Parathyroid adenoma (tissue), 2 donors: ENCODE data around the gene ABHD17A.

Experiments
- H2AFZ ChIP-seq: fragments of 300-600 bp; sonication (generic); one replicate; pipeline ENCODE4 v1.7.0; 2017; ENCODE audit warnings: antibody characterized with exemption, mild to moderate bottlenecking
- H3K27ac ChIP-seq: fragments of 300-600 bp; sonication (generic); one replicate; pipeline ENCODE4 v1.7.0; 2017
- H3K27me3 ChIP-seq: fragments of 300-600 bp; sonication (generic); one replicate; pipeline ENCODE4 v1.7.0; 2017; ENCODE audit warnings: low read length; ENCODE audit not compliant: control insufficient read depth, insufficient read depth
- H3K36me3 ChIP-seq: fragments of 300-600 bp; sonication (generic); one replicate; pipeline ENCODE4 v1.7.0; 2017; ENCODE audit warnings: low read length; ENCODE audit not compliant: control insufficient read depth, insufficient read depth
- H3K4me1 ChIP-seq: fragments of 300-600 bp; sonication (generic); one replicate; pipeline ENCODE4 v1.7.0; 2017; ENCODE audit warnings: control low read depth
- H3K4me2 ChIP-seq: fragments of 300-600 bp; sonication (generic); one replicate; pipeline ENCODE4 v1.7.0; 2017; ENCODE audit warnings: low read length
- H3K4me3 ChIP-seq: fragments of 300-600 bp; sonication (generic); one replicate; pipeline ENCODE4 v1.7.0; 2017; ENCODE audit warnings: low read depth, low read length
- H3K79me2 ChIP-seq: fragments of 300-600 bp; sonication (generic); one replicate; pipeline ENCODE4 v1.7.0; 2017; ENCODE audit warnings: control low read depth
- H3K9ac ChIP-seq: fragments of 300-600 bp; sonication (generic); one replicate; pipeline ENCODE4 v1.7.0; 2017; ENCODE audit warnings: mild to moderate bottlenecking
- H3K9me3 ChIP-seq: fragments of 300-600 bp; sonication (generic); one replicate; pipeline ENCODE4 v1.7.0; 2017; ENCODE audit warnings: low read length; ENCODE audit not compliant: control insufficient read depth
- CTCF ChIP-seq: fragments of 300-600 bp; sonication (generic); IDR thresholded peaks from one replicate; pipeline ENCODE4 v1.7.0; 2017; ENCODE audit warnings: antibody characterized with exemption, mild to moderate bottlenecking
- donor health status: primary hyperparathyroidism.

ABHD17A gene

GRCh38 chr19:1912760-1913505, 27.6 kb upstream of the ABHD17A start:
- Histone ChIP-seq H3K4me2 (no peak overlapping the region), H3K4me1 (peaks cover 4% of the 10 kb centered on the region), H2AFZ (no peak overlapping the region), H3K9me3 (no peaks in the 10 kb centered on the region), H3K79me2 (peaks cover 2% of the 10 kb centered on the region), H3K4me3 (no peak overlapping the region), H3K27ac (no peak overlapping the region), H3K36me3 (no peaks in the 10 kb centered on the region), H3K9ac (no peak overlapping the region), H3K27me3 (no peaks in the 10 kb centered on the region)
- TF ChIP-seq CTCF, result no peak

- no peak for TF ChIP-seq CTCF
- no peak overlapping the region for H3K27ac ChIP-seq
These were observed 26.7 kb upstream of the ABHD17A start for GRCh38 chr19:1911995-1912394.

GRCh38 chr19:1911098-1911497, 25.8 kb upstream of the ABHD17A start:
- no peaks in the 10 kb centered on the region for H3K36me3 ChIP-seq
- H3K4me2 ChIP-seq, result no peak overlapping the region
- no peak overlapping the region for H3K4me3 ChIP-seq
- peaks cover 5% of the 10 kb centered on the region for H3K79me2 ChIP-seq
- no peaks in the 10 kb centered on the region for H3K27me3 ChIP-seq
- no peak overlapping the region for H3K27ac ChIP-seq
- H3K9me3 ChIP-seq, result no peaks in the 10 kb centered on the region
- no peak overlapping the region for H2AFZ ChIP-seq
- peaks cover 4% of the 10 kb centered on the region for H3K4me1 ChIP-seq
- H3K9ac ChIP-seq, result no peak overlapping the region
- TF ChIP-seq CTCF, result no peak

More at GRCh38 chr19:1911995-1912394, 26.7 kb upstream of the ABHD17A start:
- Histone ChIP-seq H3K4me1 (peaks cover 4% of the 10 kb centered on the region), H3K4me3 (no peak overlapping the region), H2AFZ (no peak overlapping the region), H3K9me3 (no peaks in the 10 kb centered on the region), H3K9ac (no peak overlapping the region), H3K79me2 (peaks cover 2% of the 10 kb centered on the region), H3K27me3 (no peaks in the 10 kb centered on the region), H3K4me2 (no peak overlapping the region), H3K36me3 (no peaks in the 10 kb centered on the region)

GRCh38 chr19:1910177-1910576, 24.9 kb upstream of the ABHD17A start:
- H3K79me2 ChIP-seq, result peaks cover 10% of the 10 kb centered on the region
- no peak for TF ChIP-seq CTCF
- no peaks in the 10 kb centered on the region for H3K36me3 ChIP-seq
- H3K9ac ChIP-seq, result no peak overlapping the region
- H3K27ac ChIP-seq, result no peak overlapping the region
- no peaks in the 10 kb centered on the region for H3K27me3 ChIP-seq
- no peak overlapping the region for H2AFZ ChIP-seq
- no peak overlapping the region for H3K4me3 ChIP-seq
- no peaks in the 10 kb centered on the region for H3K9me3 ChIP-seq
- H3K4me2 ChIP-seq, result no peak overlapping the region
- peaks cover 4% of the 10 kb centered on the region for H3K4me1 ChIP-seq

- Histone ChIP-seq H3K4me1 (peaks cover 4% of the 10 kb centered on the region), H3K9ac (no peak overlapping the region), H3K27me3 (no peaks in the 10 kb centered on the region), H3K36me3 (no peaks in the 10 kb centered on the region), H3K9me3 (no peaks in the 10 kb centered on the region), H3K27ac (no peak overlapping the region), H2AFZ (no peak overlapping the region), H3K79me2 (peaks cover 10% of the 10 kb centered on the region), H3K4me2 (no peak overlapping the region), H3K4me3 (no peak overlapping the region)
- no peak for TF ChIP-seq CTCF
These were observed 24.4 kb upstream of the ABHD17A start for GRCh38 chr19:1909761-1910080.
